Activated CD8-positive, alpha-beta memory T cell treated with anti-CD3 and anti-CD28 coated beads, Interleukin-2, amount 10 ng/mL, durations not matched to agents 7 days and 5 days (primary cell): ENCODE measurements around the gene LCP2. TPM values are rescaled to one million over a fixed set of nuclear protein-coding genes. Genes with fewer than 3 reads are reported as not detected.

Source experiments
- ATAC-seq: fragments of 150-1000 bp; cut with Tn5 transposase; one replicate; pipeline ENCODE4 v1.10.0; 2021; ENCODE audit warnings: moderate library complexity
- CTCF ChIA-PET: fragments of 350-600 bp; sonication (Branson Sonifier 250); formaldehyde crosslinking; loops from one replicate; lab custom pipeline; 2021; ENCODE audit warnings: antibody characterized with exemption; lab: Charles Lee
- DNase-seq: peaks from one replicate; pipeline ENCODE4 v3.0.0-alpha.2; 2020
- H3K27ac Mint-ChIP-seq: one replicate; pipeline ENCODE4 v1.8.0; 2021; ENCODE audit warnings: mild to moderate bottlenecking, mixed read lengths
- H3K27me3 Mint-ChIP-seq: one replicate; pipeline ENCODE4 v1.8.0; 2021; ENCODE audit warnings: mixed read lengths
- H3K36me3 Mint-ChIP-seq: one replicate; pipeline ENCODE4 v1.8.0; 2021; ENCODE audit warnings: mild to moderate bottlenecking, mixed read lengths
- H3K4me1 Mint-ChIP-seq: one replicate; pipeline ENCODE4 v1.8.0; 2021; ENCODE audit warnings: mixed read lengths
- H3K4me3 Mint-ChIP-seq: one replicate; pipeline ENCODE4 v1.8.0; 2021; ENCODE audit warnings: mild to moderate bottlenecking, moderate library complexity, mixed read lengths
- H3K9me3 Mint-ChIP-seq: one replicate; pipeline ENCODE4 v1.8.0; 2022; ENCODE audit warnings: low read depth, mixed read lengths
- total RNA-seq, 2 experiments: library from RNA; stranded (reverse); gene quantifications; one replicate each; pipeline ENCODE4 v1.2.3, GENCODE V29; 2021

LCP2 gene
- total RNA-seq, 2 experiments from 2014 or later = 393 to 419 TPM

GRCh38 chr5:170313344-170313743, 15.8 kb upstream of the LCP2 start:
- CTCF ChIA-PET = interaction anchor here (0.7 to 5.8 kb wide), 11 partner anchors 8 to 46 kb away, joined by 3 to 27 read pairs (median 7); partner anchors contain the start of gene LCP2
- H3K9me3 Mint-ChIP-seq = no peaks in the 10 kb centered on the region
- H3K4me3 Mint-ChIP-seq = peak overlapping the region; percentile 43
- peak; percentile 92 for ATAC-seq
- H3K27ac Mint-ChIP-seq = peak overlapping the region; percentile 73
- no peaks in the 10 kb centered on the region for H3K27me3 Mint-ChIP-seq
- peak; percentile 74 for DNase-seq
- no peaks in the 10 kb centered on the region for H3K36me3 Mint-ChIP-seq
- peaks cover 31% of the 10 kb centered on the region for H3K4me1 Mint-ChIP-seq

DNA sequence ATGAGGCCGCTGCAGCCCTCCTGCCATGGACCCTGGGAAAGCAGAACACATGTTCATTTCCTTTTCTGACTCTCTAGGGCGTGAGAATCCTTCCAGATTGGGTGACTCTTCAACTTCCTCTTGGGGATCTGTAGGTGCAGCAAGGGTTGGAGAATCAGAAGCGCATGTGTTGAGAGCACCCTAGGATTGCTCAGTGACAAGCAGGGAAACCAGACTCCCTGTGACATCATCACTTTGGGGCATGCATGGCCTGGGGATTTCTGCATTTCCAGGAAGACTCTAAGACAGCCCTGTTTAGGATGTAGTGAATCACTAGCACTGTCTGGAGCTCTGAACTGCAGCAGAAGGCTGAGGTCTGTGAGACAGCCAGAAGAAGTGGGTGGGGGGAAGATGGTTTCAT, 15.1 kb upstream of the LCP2 start:
- Mint-ChIP-seq H3K27me3 (no peaks in the 10 kb centered on the region), H3K27ac (peak overlapping the region; percentile 73), H3K4me1 (peaks cover 31% of the 10 kb centered on the region), H3K36me3 (no peaks in the 10 kb centered on the region), H3K9me3 (no peaks in the 10 kb centered on the region), H3K4me3 (peak overlapping the region; percentile 32)
- CTCF ChIA-PET = interaction anchor here (1.3 to 5.8 kb wide), 7 partner anchors 9 to 45 kb away, joined by 6 to 27 read pairs (median 10); partner anchors contain the start of gene LCP2
- DNase-seq = peak; percentile 70
- peak; percentile 70 for ATAC-seq

- DNase-seq (no peak), ATAC-seq (no peak)
- Mint-ChIP-seq H3K4me1 (peaks cover 31% of the 10 kb centered on the region), H3K36me3 (no peaks in the 10 kb centered on the region), H3K27me3 (no peaks in the 10 kb centered on the region), H3K27ac (peak overlapping the region; percentile 73), H3K9me3 (no peaks in the 10 kb centered on the region), H3K4me3 (peak overlapping the region; percentile 32)
- CTCF ChIA-PET = interaction anchor here (1.7 to 5.8 kb wide), 4 partner anchors 14 to 33 kb away, joined by 6 to 27 read pairs (median 14); partner anchors contain the start of gene LCP2
Observed at GRCh38 chr5:170312301-170312595, 14.7 kb upstream of the LCP2 start.

- H3K4me1 Mint-ChIP-seq = peaks cover 33% of the 10 kb centered on the region
- ATAC-seq = no peak
- H3K27ac Mint-ChIP-seq = peak overlapping the region; percentile 38
- no peaks in the 10 kb centered on the region for H3K36me3 Mint-ChIP-seq
- DNase-seq = no peak
- CTCF ChIA-PET = interaction anchor here (1.4 to 5.8 kb wide), 3 partner anchors 14 to 44 kb away, joined by 3 to 27 read pairs (median 14); partner anchors contain the start of gene LCP2
- H3K9me3 Mint-ChIP-seq = no peaks in the 10 kb centered on the region
- H3K27me3 Mint-ChIP-seq = no peaks in the 10 kb centered on the region
- peak overlapping the region; percentile 32 for H3K4me3 Mint-ChIP-seq
Observed at GRCh38 chr5:170311511-170312300, 14.1 kb upstream of the LCP2 start.

DNA sequence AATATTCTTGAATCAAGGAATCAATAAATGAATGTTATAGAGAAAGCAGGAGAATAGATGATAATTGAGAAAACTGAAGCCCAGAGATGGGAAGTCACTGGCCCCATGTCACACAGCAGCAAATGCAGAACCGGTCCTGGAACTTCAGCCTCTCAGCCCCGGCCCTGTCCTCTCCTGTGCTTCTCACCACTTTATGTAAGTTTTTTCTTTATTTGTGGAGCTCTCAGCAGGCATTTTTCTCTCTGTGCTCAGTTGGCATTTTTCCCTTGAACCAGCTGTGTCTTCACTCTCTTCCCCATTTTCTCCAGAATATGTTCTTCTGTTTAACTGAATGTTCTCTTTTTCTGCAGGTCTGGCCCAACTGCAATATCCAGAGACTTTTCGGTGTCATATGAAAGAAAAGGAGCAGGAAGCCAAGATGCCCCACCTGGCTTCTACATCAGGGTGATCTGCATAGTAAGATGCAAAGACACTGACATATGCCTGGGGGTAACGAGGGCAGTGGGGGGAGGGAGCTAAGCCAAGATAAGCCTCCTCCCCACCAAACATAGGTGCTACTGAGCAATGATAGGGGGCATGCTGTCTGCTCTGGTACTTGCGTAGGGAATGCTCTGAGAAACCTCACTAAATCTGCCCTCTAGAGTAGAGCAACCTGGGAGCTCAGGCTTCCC, 12.8 kb upstream of the LCP2 start:
- H3K27ac Mint-ChIP-seq = no peak overlapping the region
- no peak overlapping the region for H3K4me3 Mint-ChIP-seq
- CTCF ChIA-PET = interaction anchor here (1.4 to 5.8 kb wide), 2 partner anchors 12 to 43 kb away, joined by 3 to 27 read pairs; partner anchors contain the start of gene LCP2
- no peak for DNase-seq
- H3K9me3 Mint-ChIP-seq = no peaks in the 10 kb centered on the region
- no peaks in the 10 kb centered on the region for H3K36me3 Mint-ChIP-seq
- H3K4me1 Mint-ChIP-seq = peaks cover 40% of the 10 kb centered on the region
- H3K27me3 Mint-ChIP-seq = no peaks in the 10 kb centered on the region
- no peak for ATAC-seq

- no peaks in the 10 kb centered on the region for H3K36me3 Mint-ChIP-seq
- DNase-seq (no peak), ATAC-seq (no peak)
- H3K27me3 Mint-ChIP-seq = no peaks in the 10 kb centered on the region
- CTCF ChIA-PET = interaction anchor here (1.9 kb wide), 1 partner anchor 10 kb away, joined by 7 read pairs; no protein-coding TSS in a partner anchor
- no peaks in the 10 kb centered on the region for H3K9me3 Mint-ChIP-seq
- H3K27ac Mint-ChIP-seq = no peak overlapping the region
- no peak overlapping the region for H3K4me3 Mint-ChIP-seq
- peaks cover 42% of the 10 kb centered on the region for H3K4me1 Mint-ChIP-seq
Observed at GRCh38 chr5:170308686-170309085, 11.1 kb upstream of the LCP2 start.

- no peak overlapping the region for H3K27ac Mint-ChIP-seq
- DNase-seq (no peak), ATAC-seq (no peak)
- H3K27me3 Mint-ChIP-seq = no peaks in the 10 kb centered on the region
- no peaks in the 10 kb centered on the region for H3K36me3 Mint-ChIP-seq
- no peak overlapping the region for H3K4me3 Mint-ChIP-seq
- CTCF ChIA-PET = interaction anchor here (1.6 to 22.2 kb wide), 4 partner anchors 9 to 36 kb away, joined by 4 to 499 read pairs (median 6); no protein-coding TSS in a partner anchor
- no peaks in the 10 kb centered on the region for H3K9me3 Mint-ChIP-seq
- H3K4me1 Mint-ChIP-seq = peaks cover 43% of the 10 kb centered on the region
Observed at GRCh38 chr5:170307575-170308465, 10.2 kb upstream of the LCP2 start.

DNA sequence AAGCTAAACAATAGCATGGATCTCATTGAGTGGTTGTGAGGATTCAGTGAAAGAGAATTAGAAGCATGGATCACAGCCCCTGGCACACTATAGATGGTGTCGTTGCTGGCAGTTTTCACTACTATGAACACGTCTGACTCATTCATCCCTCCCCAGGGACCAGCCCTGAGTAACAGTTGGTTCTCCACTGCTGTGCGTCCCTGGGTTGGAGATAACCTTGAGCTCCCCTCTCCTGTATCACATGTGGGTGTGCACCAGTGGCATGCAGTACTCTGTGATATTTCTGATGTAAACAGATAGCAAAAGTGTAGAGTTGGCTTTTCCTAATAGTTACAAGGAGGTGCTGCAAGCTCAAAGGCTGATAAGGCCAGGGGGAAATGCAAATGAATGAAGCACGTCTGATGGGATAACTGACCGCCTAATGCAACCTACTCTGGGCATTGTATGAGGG, 8.8 kb upstream of the LCP2 start:
- ATAC-seq (no peak), DNase-seq (no peak)
- no peaks in the 10 kb centered on the region for H3K9me3 Mint-ChIP-seq
- no peaks in the 10 kb centered on the region for H3K36me3 Mint-ChIP-seq
- CTCF ChIA-PET = interaction anchor here (0.7 to 22.2 kb wide), 6 partner anchors 8 to 34 kb away, joined by 3 to 499 read pairs (median 4); no protein-coding TSS in a partner anchor
- H3K27ac Mint-ChIP-seq = no peak overlapping the region
- H3K4me1 Mint-ChIP-seq = peaks cover 43% of the 10 kb centered on the region
- H3K4me3 Mint-ChIP-seq = no peak overlapping the region
- H3K27me3 Mint-ChIP-seq = no peaks in the 10 kb centered on the region

DNA sequence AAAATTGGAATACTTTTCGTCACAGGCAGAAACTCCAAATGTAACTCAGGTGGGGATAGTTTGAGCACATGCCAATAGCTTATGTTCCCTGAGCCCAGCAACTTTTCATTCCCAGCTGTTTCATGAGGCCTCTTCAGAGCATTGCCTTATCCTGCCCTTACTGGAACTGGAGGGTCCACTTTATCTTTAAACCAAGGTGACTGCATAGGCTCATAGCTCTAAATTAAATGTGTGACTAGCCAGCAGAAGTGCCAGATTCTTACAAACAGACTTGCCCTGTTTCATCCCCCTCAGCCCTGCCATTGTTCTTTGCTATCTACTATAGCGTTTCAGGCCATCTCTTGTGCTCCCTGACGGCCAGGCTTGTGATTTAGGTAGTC, 8.1 kb upstream of the LCP2 start:
- Mint-ChIP-seq H3K9me3 (no peaks in the 10 kb centered on the region), H3K27ac (no peak overlapping the region), H3K4me1 (peaks cover 44% of the 10 kb centered on the region), H3K4me3 (no peak overlapping the region), H3K27me3 (no peaks in the 10 kb centered on the region), H3K36me3 (no peaks in the 10 kb centered on the region)
- ATAC-seq (no peak), DNase-seq (no peak)
- CTCF ChIA-PET = interaction anchor here (1.0 to 22.2 kb wide), 2 partner anchors 25 to 33 kb away, joined by 3 to 499 read pairs; no protein-coding TSS in a partner anchor

DNA sequence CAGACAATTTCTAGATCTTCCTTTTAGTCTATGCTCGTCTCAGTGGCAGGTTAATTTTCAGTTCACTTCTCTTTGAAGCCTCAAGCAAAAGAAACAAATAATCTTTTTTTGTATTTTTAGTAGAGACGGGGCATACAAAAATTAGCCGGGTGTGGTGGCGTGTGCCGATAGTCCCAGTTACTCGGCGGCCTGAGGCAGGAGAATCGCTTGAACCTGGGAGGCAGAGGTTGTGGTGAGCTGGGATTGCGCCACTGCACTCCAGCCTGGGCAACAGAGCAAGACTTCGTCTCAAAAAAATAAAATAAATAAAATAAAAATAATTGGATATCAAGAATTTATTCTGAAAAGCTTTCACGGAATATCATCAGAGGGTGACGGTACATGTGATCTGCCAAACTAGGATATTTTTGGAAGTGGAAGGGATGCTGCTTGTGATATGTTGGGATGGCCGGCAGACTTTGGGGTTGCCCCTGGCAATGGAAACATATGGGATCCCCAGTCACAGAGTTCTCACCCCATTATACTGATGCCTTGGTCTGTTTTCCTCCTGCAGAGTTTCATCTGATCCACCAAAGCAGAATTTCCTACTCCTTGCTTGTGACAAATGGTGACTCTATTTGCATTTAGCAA, 7.6 kb upstream of the LCP2 start:
- H3K36me3 Mint-ChIP-seq = no peaks in the 10 kb centered on the region
- no peak overlapping the region for H3K4me3 Mint-ChIP-seq
- H3K9me3 Mint-ChIP-seq = no peaks in the 10 kb centered on the region
- no peak overlapping the region for H3K27ac Mint-ChIP-seq
- peaks cover 46% of the 10 kb centered on the region for H3K4me1 Mint-ChIP-seq
- ATAC-seq (no peak), DNase-seq (no peak)
- H3K27me3 Mint-ChIP-seq = no peaks in the 10 kb centered on the region
- CTCF ChIA-PET = interaction anchor here (2.0 to 22.2 kb wide), 4 partner anchors 13 to 34 kb away, joined by 4 to 499 read pairs (median 10); no protein-coding TSS in a partner anchor

- CTCF ChIA-PET = interaction anchor here (0.6 to 22.2 kb wide), 15 partner anchors 9 to 94 kb away, joined by 3 to 499 read pairs (median 4); no protein-coding TSS in a partner anchor
- peak overlapping the region; percentile 94 for H3K27ac Mint-ChIP-seq
- ATAC-seq = peak; percentile 6
- no peaks in the 10 kb centered on the region for H3K27me3 Mint-ChIP-seq
- H3K36me3 Mint-ChIP-seq = no peaks in the 10 kb centered on the region
- no peaks in the 10 kb centered on the region for H3K9me3 Mint-ChIP-seq
- DNase-seq = no peak
- H3K4me3 Mint-ChIP-seq = peak overlapping the region; percentile 62
- peaks cover 60% of the 10 kb centered on the region for H3K4me1 Mint-ChIP-seq
Observed at GRCh38 chr5:170303549-170303948, 6.0 kb upstream of the LCP2 start.
